ENCODE measurements around the gene MVB12B.

GRCh38 chr9:126519660-126520420, 193.2 kb downstream of the MVB12B start:
- TF ChIP-seq CTCF (IDR thresholded peaks at IDR 0.05 in 4 of 5, conservative IDR thresholded peaks at IDR 0.05 in 1 of 5) = no peak
- no peak for TF ChIP-seq POLR2A (IDR thresholded peaks at IDR 0.05)
